Measurements from ENCODE around the gene ZNF780B. TPM values are rescaled to one million over a fixed set of nuclear protein-coding genes. Genes with fewer than 3 reads are reported as not detected.

ZNF780B gene
- total RNA-seq, 4 donors from 2014 or later: 5.4 to 9.8 (median 8.5) TPM

GRCh38 chr19:40084948-40085347, 28.9 kb upstream of the ZNF780B start:
- peaks cover 10% of the 10 kb centered on the region for H3K4me1 ChIP-seq
- no peak for DNase-seq (ENCODE audit: low spot score in 2 of 2)
- no peaks in the 10 kb centered on the region for H3K27me3 ChIP-seq
- H3K36me3 ChIP-seq: peaks cover 34% of the 10 kb centered on the region
- peaks cover 6% of the 10 kb centered on the region for H3K9me3 ChIP-seq
- no peak overlapping the region for H3K27ac ChIP-seq
- TF ChIP-seq POLR2A (IDR thresholded peaks at IDR 0.05): no peak
- TF ChIP-seq, protein P1, sequence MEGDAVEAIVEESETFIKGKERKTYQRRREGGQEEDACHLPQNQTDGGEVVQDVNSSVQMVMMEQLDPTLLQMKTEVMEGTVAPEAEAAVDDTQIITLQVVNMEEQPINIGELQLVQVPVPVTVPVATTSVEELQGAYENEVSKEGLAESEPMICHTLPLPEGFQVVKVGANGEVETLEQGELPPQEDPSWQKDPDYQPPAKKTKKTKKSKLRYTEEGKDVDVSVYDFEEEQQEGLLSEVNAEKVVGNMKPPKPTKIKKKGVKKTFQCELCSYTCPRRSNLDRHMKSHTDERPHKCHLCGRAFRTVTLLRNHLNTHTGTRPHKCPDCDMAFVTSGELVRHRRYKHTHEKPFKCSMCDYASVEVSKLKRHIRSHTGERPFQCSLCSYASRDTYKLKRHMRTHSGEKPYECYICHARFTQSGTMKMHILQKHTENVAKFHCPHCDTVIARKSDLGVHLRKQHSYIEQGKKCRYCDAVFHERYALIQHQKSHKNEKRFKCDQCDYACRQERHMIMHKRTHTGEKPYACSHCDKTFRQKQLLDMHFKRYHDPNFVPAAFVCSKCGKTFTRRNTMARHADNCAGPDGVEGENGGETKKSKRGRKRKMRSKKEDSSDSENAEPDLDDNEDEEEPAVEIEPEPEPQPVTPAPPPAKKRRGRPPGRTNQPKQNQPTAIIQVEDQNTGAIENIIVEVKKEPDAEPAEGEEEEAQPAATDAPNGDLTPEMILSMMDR (IDR thresholded peaks at IDR 0.05): no peak
- TF ChIP-seq POLR2AphosphoS5 (IDR thresholded peaks at IDR 0.05): no peak
- TF ChIP-seq EP300 (IDR thresholded peaks at IDR 0.05): no peak
- H3K4me3 ChIP-seq: no peak overlapping the region
- WGBS: 90% methylated on average over 4 of the region's 4 CpGs

DNA sequence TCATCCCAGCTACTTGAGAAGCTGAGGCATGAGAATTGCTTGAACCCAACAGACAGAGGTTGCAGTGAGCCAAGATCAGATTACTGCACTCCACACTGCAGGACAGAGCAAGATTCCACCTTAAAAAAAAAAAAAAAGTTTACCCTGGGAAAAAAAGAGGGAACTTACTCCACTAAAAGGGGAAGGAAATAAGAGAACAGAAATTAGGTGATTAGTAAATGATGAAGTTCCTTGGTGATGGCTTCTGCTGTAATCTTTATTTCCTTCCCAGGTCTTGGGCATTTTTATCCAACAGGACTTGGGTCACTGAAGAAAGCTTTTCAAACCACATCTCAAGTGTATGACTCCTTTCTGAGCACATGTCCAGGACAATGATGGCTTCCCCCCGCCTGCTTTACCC, 25.4 kb upstream of the ZNF780B start:
- Histone ChIP-seq H3K4me1 (no peaks in the 10 kb centered on the region), H3K27me3 (no peaks in the 10 kb centered on the region), H3K4me3 (no peak overlapping the region), H3K27ac (no peak overlapping the region), H3K36me3 (peaks cover 56% of the 10 kb centered on the region), H3K9me3 (peaks cover 8% of the 10 kb centered on the region)
- DNase-seq (ENCODE audit: low spot score in 2 of 2): no peak
- no peak for TF ChIP-seq POLR2AphosphoS5 (IDR thresholded peaks at IDR 0.05)
- TF ChIP-seq, protein P1 (IDR thresholded peaks at IDR 0.05): no peak
- TF ChIP-seq POLR2A (IDR thresholded peaks at IDR 0.05): no peak
- no peak for TF ChIP-seq EP300 (IDR thresholded peaks at IDR 0.05)
- 100% methylated on average over 1 of the region's 1 CpG for WGBS

GRCh38 chr19:40080289-40080688, 24.3 kb upstream of the ZNF780B start:
- H3K4me3 ChIP-seq: no peak overlapping the region
- peaks cover 68% of the 10 kb centered on the region for H3K36me3 ChIP-seq
- DNase-seq (ENCODE audit: low spot score in 2 of 2): no peak
- H3K27ac ChIP-seq: no peak overlapping the region
- H3K27me3 ChIP-seq: no peaks in the 10 kb centered on the region
- WGBS: 90% methylated on average over 1 of the region's 1 CpG
- H3K4me1 ChIP-seq: no peaks in the 10 kb centered on the region
- H3K9me3 ChIP-seq: peaks cover 10% of the 10 kb centered on the region
- TF ChIP-seq POLR2A (IDR thresholded peaks at IDR 0.05): no peak

DNA sequence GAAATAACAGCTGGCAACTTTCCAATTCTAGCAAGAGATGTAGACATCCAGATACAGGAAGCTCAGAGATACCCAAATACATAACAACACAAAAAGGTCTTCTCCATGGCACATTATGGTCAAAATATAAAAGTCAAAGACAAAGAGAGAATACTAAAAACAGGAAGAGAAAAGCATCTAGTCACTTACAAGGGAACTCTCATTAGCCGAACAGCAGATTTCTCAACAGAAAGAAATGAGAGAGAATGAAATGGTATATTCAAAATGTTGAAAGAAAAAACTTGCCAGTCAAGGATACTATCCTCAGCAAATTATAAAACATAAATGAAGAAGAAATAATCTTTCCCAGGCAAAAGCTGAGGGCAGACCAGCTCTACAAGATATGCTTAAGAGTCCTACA, 22.3 kb upstream of the ZNF780B start:
- no peak overlapping the region for H3K4me3 ChIP-seq
- no peak overlapping the region for H3K27ac ChIP-seq
- 100% methylated on average over 1 of the region's 1 CpG for WGBS
- H3K4me1 ChIP-seq: no peaks in the 10 kb centered on the region
- DNase-seq (ENCODE audit: low spot score in 2 of 2): no peak
- peaks cover 18% of the 10 kb centered on the region for H3K9me3 ChIP-seq
- peaks cover 82% of the 10 kb centered on the region for H3K36me3 ChIP-seq
- TF ChIP-seq POLR2A (IDR thresholded peaks at IDR 0.05) (no peak), EP300 (IDR thresholded peaks at IDR 0.05) (no peak), POLR2AphosphoS5 (IDR thresholded peaks at IDR 0.05) (no peak)
- TF ChIP-seq, protein P1 (IDR thresholded peaks at IDR 0.05): no peak
- no peaks in the 10 kb centered on the region for H3K27me3 ChIP-seq

GRCh38 chr19:40070058-40070457, 14.0 kb upstream of the ZNF780B start:
- WGBS: 97% methylated on average over 1 of the region's 1 CpG
- H3K4me3 ChIP-seq: no peak overlapping the region
- H3K4me1 ChIP-seq: no peaks in the 10 kb centered on the region
- no peak overlapping the region for H3K27ac ChIP-seq
- H3K36me3 ChIP-seq: peaks cover 15% of the 10 kb centered on the region
- no peak for DNase-seq (ENCODE audit: low spot score in 2 of 2)
- peaks cover 21% of the 10 kb centered on the region for H3K9me3 ChIP-seq
- TF ChIP-seq, protein P1 (IDR thresholded peaks at IDR 0.05): no peak
- TF ChIP-seq POLR2AphosphoS5 (IDR thresholded peaks at IDR 0.05) (no peak), EP300 (IDR thresholded peaks at IDR 0.05) (no peak), POLR2A (IDR thresholded peaks at IDR 0.05) (no peak)
- H3K27me3 ChIP-seq: no peaks in the 10 kb centered on the region

- no peak overlapping the region for H3K27ac ChIP-seq
- peaks cover 18% of the 10 kb centered on the region for H3K4me1 ChIP-seq
- no peak for DNase-seq (ENCODE audit: low spot score in 2 of 2)
- 92% methylated on average over 1 of the region's 1 CpG for WGBS
- TF ChIP-seq, protein P1 (IDR thresholded peaks at IDR 0.05): no peak
- no peak for TF ChIP-seq POLR2A (IDR thresholded peaks at IDR 0.05)
- no peak for TF ChIP-seq POLR2AphosphoS5 (IDR thresholded peaks at IDR 0.05)
- TF ChIP-seq EP300 (IDR thresholded peaks at IDR 0.05): no peak
- H3K9me3 ChIP-seq: peaks cover 22% of the 10 kb centered on the region
- H3K4me3 ChIP-seq: no peak overlapping the region
- H3K36me3 ChIP-seq: no peaks in the 10 kb centered on the region
- H3K27me3 ChIP-seq: no peaks in the 10 kb centered on the region
Measured at GRCh38 chr19:40059624-40060023, 3.6 kb upstream of the ZNF780B start.

Measured in suprapubic skin (tissue), 4 donors.